Adrenal gland (tissue), 12 donors: ENCODE measurements around the gene ZDHHC11B. TPM values are rescaled to one million over a fixed set of nuclear protein-coding genes. Genes with fewer than 3 reads are reported as not detected.
A peak's percentile ranks its signal among the peaks of the same experiment; 100 is the strongest.
"Not testable (repeated sequence)": the region's sequence is repeated elsewhere in the genome, so short reads cannot be mapped to it uniquely, and the experiment has no call there.

Experiments
- DNase-seq, 7 donors: peaks; one replicate each; pipeline ENCODE4 v3.0.0-alpha.2; 2019 to 2020
- H3K27ac ChIP-seq, 5 donors: fragments of 200-600 bp; sonication (generic) in 4 of 5; 1 replicate in 3 of 5; 2 replicates in 2 of 5; pipeline versions ENCODE4 v1.5.1 to v1.8.0; 2016 to 2020; ENCODE audit warnings: mild to moderate bottlenecking in 1 of 5
- H3K27me3 ChIP-seq: fragments of 200-600 bp; 2 replicates; pipeline ENCODE4 v1.8.0; 2021
- H3K36me3 ChIP-seq, 2 donors: fragments of 200-600 bp; replicated peaks in 1 of 2; 1 replicate in 1 of 2; 2 replicates in 1 of 2; pipeline versions ENCODE4 v1.5.1 to v1.8.0; 2018 to 2022
- H3K4me1 ChIP-seq, 2 donors: fragments of 200-600 bp; replicated peaks in 1 of 2; 1 replicate in 1 of 2; 2 replicates in 1 of 2; pipeline versions ENCODE4 v1.5.1 to v1.8.0; 2018 to 2021
- H3K4me3 ChIP-seq, 4 donors: fragments of 200-600 bp; sonication (generic) in 3 of 4; one replicate each; pipeline ENCODE4 v1.5.1; 2016 to 2018
- H3K9me3 ChIP-seq, 3 donors: fragments of 200-600 bp; sonication (generic) in 1 of 3; replicated peaks in 1 of 3; 1 replicate in 2 of 3; 2 replicates in 1 of 3; pipeline versions ENCODE4 v1.5.1 to v1.8.0; 2016 to 2021
- POLR2A ChIP-seq, 2 donors: fragments of 450-650 bp; IDR thresholded peaks; one replicate each; pipeline ENCODE4 v1.6.1; 2017; ENCODE audit warnings: antibody characterized with exemption in 2 of 2, mild to moderate bottlenecking in 2 of 2, moderate library complexity in 1 of 2
- WGBS, 4 donors: extraction: QIAGEN DNeasy Blood & Tissue Kit in 2 of 4; methylation state at CpG; one replicate each; pipeline versions ENCODE4 v1.1.5 to v1.1.7; 2013 to 2017; 5-methylcytosine and 5-hydroxymethylcytosine counted together
- intact Hi-C, 2 donors: fragments of 100-400 bp; cut with DNase I; formaldehyde crosslinking; loops; one replicate each; pipeline versions ENCODE4 v1.14.1 to v1.15.0; 2022 to 2023
- polyA plus RNA-seq, 3 donors: library from polyadenylated mRNA; stranded (reverse); fragments of 200-250 nt in 2 of 3; fragments of 350-450 nt in 1 of 3; fragmentation: Illumina TruSeq in 1 of 3; extraction: RNeasy Lipid Tissue Mini Kit (QIAGEN cat#74804) in 1 of 3; gene quantifications; one replicate each; pipeline ENCODE4 v1.2.3, GENCODE V29; 2013 to 2014
- total RNA-seq, 9 donors: library from RNA; depleted of rRNA in 4 of 9; stranded (reverse); fragments of >200 nt in 4 of 9; fragments of 120-200 nt in 1 of 9; fragmentation: NEBNext Ultra II Directional in 1 of 9; extraction: Animal tissue kit (Norgen Biotek cat#: 25700) in 1 of 9; gene quantifications; one replicate each; pipeline versions ENCODE4 v1.1.0 to v1.2.4, GENCODE V29; 2013 to 2023
- TF ChIP-seq, protein P1 (sequence below), 6 experiments: fragments of 450-650 bp in 4 of 6; fragments of 200-600 bp in 2 of 6; sonication (generic) in 1 of 6; IDR thresholded peaks; 1 replicate in 5 of 6; 2 replicates in 1 of 6; pipeline versions ENCODE4 v1.5.1 to v1.8.0; 2016 to 2021; ENCODE audit warnings: antibody characterized with exemption in 6 of 6, mild to moderate bottlenecking in 2 of 6, moderate library complexity in 1 of 6
- donor health status: healthy with polysubstance abuse.
- donor health status: Bipolar disorder and iron deficiency.
- donor health status: DM: yes; HTN: yes; CAD: no.
- donor health status: DM: no; HTN: no; CAD: no.
- donor health status: DM: no; HTN: no; CAD: no.
- donor health status: DM: yes; HTN: yes; CAD: no.

Gene ZDHHC11B
- total and polyA plus RNA-seq, 12 donors, result 0.64 to 7.8 (median 1.5) TPM; not detected in 2

DNA sequence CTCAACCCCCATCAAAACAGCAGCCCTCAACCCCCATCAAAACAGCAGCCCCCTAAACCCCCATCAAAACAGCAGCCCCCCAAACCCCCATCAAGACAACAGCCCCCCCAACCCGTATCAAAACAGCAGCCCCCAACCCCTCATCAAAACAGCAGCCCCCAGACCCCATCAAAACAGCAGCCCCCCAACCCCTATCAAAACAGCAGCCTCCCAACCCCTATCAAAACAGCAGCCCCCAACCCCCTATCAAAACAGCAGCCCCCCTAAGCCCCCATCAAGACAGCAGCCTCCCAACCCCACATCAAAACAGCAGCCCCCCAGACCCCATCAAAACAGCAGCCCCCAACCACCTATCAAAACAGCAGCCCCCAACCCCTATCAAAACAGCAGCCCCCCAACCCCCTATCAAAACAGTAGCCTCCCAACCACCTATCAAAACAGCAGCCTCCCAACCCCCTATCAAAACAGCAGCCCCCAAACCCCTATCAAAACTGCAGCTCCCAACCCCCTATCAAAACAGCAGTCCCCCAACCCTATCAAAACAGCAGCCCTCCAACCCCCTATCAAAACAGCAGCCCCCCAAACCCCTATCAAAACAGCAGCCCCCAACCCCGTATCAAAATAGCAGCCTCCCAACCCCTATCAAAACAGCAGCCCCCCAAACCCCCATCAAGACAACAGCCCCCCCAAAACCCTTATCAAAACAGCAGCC is 92.6 kb downstream of the ZDHHC11B start:
- no peaks in the 10 kb centered on the region for H3K36me3 ChIP-seq
- no peak overlapping the region for H3K27ac ChIP-seq
- WGBS, 4 donors, result 23 to 33% (median 27%) methylated on average over 1 to 2 of the region's 2 CpGs
- peak overlapping the region in 1 of 4 donors; percentile 88 for H3K4me3 ChIP-seq
- no peaks in the 10 kb centered on the region for H3K9me3 ChIP-seq
- no peak for DNase-seq
- peaks cover 0 to 4% of the 10 kb centered on the region in 2 donors for H3K4me1 ChIP-seq
- no peaks in the 10 kb centered on the region for H3K27me3 ChIP-seq
- intact Hi-C loops, result no loop called here
- TF ChIP-seq POLR2A (IDR thresholded peaks at IDR 0.05), result no peak
- TF ChIP-seq, protein P1, sequence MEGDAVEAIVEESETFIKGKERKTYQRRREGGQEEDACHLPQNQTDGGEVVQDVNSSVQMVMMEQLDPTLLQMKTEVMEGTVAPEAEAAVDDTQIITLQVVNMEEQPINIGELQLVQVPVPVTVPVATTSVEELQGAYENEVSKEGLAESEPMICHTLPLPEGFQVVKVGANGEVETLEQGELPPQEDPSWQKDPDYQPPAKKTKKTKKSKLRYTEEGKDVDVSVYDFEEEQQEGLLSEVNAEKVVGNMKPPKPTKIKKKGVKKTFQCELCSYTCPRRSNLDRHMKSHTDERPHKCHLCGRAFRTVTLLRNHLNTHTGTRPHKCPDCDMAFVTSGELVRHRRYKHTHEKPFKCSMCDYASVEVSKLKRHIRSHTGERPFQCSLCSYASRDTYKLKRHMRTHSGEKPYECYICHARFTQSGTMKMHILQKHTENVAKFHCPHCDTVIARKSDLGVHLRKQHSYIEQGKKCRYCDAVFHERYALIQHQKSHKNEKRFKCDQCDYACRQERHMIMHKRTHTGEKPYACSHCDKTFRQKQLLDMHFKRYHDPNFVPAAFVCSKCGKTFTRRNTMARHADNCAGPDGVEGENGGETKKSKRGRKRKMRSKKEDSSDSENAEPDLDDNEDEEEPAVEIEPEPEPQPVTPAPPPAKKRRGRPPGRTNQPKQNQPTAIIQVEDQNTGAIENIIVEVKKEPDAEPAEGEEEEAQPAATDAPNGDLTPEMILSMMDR (IDR thresholded peaks at IDR 0.05), result no peak

DNA sequence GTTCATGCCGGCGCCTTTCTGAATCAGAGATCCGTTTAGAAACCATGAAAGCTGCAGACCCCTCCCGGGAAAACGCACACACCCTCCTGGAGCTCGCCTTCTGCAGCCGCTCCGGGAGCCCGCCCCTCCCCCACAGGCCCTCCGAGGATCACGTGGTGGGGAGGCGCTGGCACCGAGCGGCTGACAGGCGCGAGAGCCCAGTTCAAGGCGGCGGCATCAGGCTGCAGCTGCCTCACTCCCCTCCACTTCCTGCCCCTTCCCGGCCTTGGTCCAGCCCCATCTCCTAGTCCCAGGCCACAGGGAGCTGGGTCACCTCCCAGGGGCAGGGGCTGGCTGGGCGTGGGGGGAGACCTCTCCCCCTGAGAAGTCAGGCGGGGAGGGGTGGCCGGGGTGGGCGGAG is 93.5 kb downstream of the ZDHHC11B start:
- DNase-seq, H3K4me3 ChIP-seq, H3K27me3 ChIP-seq, H3K27ac ChIP-seq, H3K9me3 ChIP-seq, intact Hi-C loops, H3K4me1 ChIP-seq, H3K36me3 ChIP-seq: not testable (repeated sequence)
- no CpG with 5 or more reads among the region's 23 CpGs for WGBS, 4 donors

DNA sequence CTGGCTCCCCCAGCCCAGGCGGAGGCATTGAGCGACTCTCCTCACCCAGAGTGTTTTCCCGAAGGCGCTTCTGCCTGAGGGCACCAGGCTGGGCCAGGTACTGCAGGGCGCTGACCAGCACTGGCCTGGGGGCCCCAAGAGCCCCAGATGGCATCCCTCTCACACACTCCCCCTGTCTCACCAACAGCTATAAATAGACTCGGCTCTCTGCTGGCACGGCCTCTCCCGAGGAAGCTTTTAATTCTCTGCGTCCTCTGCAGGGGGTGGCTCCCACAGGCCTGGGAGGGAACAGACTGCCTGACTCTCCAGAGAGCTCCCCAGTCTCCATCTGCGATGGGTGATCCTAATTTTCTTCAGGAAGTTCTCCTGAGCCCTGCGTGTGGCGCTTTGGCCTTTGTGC is 94.2 kb downstream of the ZDHHC11B start:
- DNase-seq, H3K27me3 ChIP-seq, H3K36me3 ChIP-seq, H3K4me1 ChIP-seq, H3K27ac ChIP-seq, H3K9me3 ChIP-seq, intact Hi-C loops, H3K4me3 ChIP-seq: not testable (repeated sequence)
- no CpG with 5 or more reads among the region's 12 CpGs for WGBS, 4 donors

DNA sequence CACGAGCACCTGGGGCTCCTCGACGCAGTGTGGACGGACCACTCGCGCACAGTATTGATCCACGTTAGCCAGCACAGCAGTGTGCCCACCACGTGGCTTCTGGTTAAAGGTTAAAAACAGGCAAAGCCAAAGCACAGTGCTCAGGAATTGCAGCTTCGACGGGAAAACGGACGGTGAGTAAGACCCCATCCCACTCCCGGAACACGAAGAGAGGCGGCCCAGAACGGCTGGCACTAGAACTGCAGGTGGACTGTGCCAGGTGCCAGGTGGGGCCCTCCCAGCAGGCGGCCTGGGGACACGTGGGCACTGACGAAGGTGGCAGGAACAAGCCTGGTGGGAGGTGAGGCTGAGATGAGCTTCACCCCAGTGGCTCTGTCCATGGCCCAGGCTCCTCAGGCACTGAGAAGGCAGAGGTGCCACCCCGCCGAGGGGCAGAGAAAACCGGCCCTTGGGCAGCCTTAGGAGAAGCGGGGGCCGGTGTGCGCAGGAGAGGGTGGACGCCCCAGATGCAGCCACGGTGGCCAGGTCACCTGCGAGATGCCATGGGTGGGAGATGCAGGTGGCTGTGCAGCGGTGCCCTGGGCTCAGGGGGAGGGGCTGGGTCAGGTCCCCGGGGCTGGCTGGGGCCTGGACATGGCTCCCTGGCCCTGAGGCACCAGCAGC is 96.0 kb downstream of the ZDHHC11B start:
- H3K4me3 ChIP-seq, DNase-seq, H3K27me3 ChIP-seq, H3K36me3 ChIP-seq, H3K4me1 ChIP-seq, H3K9me3 ChIP-seq, H3K27ac ChIP-seq: not testable (repeated sequence)
- intact Hi-C loops, result loop anchor here in 1 of 2 donors (10.0 kb wide), 1 partner anchor 86 kb away; no protein-coding TSS in a partner anchor
- 81 to 94% (median 89%) methylated on average over 15 to 18 of the region's 30 CpGs for WGBS, 4 donors

DNA sequence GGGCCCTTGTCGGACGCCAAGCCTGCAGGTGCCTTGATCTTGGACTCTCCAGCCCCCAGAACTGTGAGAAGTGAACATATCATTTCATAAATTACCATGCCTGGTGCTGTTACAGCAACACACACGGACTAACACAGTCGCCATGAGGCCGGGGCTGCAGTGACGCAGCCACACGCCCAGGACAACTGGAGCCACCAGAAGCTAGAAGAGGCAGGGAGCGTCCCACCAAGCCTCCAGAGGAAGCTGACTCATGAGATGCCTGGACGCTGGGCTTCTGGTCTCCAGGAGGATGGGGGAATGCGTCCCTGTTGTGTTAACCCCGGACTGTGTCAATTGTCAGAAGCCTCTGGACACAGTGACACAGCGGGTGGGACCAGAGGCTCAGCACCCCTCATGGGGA is 97.6 kb downstream of the ZDHHC11B start:
- not testable (repeated sequence) for H3K36me3 ChIP-seq, H3K4me1 ChIP-seq, H3K9me3 ChIP-seq, H3K27me3 ChIP-seq, H3K27ac ChIP-seq, H3K4me3 ChIP-seq
- intact Hi-C loops, result loop anchor here in 1 of 2 donors (10.0 kb wide), 1 partner anchor 88 kb away; no protein-coding TSS in a partner anchor
- peak in 1 of 7 donors; percentile 18 for DNase-seq
- 83 to 97% (median 90%) methylated on average over 3 to 12 of the region's 12 CpGs; no CpG with 5 or more reads in 1 of the 4 donors for WGBS, 4 donors

DNA sequence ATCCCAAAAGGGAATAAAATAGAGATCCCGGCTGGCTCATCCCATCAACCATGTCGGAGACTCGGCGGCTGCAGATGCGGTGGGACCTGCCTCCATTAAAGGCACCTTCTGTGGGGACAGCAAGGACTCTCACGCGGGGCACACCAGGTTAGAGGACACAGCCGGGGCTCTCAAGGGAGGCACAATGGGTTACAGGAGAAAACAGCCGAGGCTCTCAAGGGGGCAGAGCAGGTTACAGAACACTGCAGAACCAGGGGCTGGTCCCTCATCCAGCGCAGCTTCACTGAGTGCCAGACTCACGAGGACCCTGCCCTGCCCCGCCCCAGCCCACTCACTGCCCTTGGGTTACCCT is 98.4 kb downstream of the ZDHHC11B start:
- not testable (repeated sequence) for H3K9me3 ChIP-seq, H3K27me3 ChIP-seq, H3K4me1 ChIP-seq, H3K36me3 ChIP-seq, H3K27ac ChIP-seq, H3K4me3 ChIP-seq
- intact Hi-C loops, result loop anchor here in 1 of 2 donors (10.0 kb wide), 1 partner anchor 89 kb away; no protein-coding TSS in a partner anchor
- peak in 1 of 7 donors; percentile 39 for DNase-seq
- WGBS, 4 donors, result 79 to 93% (median 89%) methylated on average over 10 to 11 of the region's 12 CpGs
